ENCODE data around the gene FASTKD3.

DNA sequence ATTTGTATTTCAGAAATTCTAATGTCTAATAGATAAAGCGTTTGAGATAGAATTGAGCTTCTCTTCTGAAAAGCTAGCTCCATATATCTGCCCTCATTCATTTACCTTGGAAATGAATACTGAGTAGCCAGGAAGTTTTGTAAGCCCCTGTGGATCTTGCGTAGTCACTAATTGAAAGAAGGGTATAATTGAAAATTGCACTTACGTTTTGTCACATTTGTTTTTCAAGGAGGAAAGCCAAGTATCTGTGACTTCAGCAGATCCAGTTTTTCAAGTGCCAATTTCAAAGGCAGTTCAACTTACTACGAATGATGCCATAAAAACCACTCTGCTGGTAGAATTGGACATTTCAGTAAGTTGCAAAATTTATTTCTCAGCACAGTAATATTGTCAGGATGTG, 14.1 kb upstream of the FASTKD3 start:
- TF ChIP-seq, protein P1, sequence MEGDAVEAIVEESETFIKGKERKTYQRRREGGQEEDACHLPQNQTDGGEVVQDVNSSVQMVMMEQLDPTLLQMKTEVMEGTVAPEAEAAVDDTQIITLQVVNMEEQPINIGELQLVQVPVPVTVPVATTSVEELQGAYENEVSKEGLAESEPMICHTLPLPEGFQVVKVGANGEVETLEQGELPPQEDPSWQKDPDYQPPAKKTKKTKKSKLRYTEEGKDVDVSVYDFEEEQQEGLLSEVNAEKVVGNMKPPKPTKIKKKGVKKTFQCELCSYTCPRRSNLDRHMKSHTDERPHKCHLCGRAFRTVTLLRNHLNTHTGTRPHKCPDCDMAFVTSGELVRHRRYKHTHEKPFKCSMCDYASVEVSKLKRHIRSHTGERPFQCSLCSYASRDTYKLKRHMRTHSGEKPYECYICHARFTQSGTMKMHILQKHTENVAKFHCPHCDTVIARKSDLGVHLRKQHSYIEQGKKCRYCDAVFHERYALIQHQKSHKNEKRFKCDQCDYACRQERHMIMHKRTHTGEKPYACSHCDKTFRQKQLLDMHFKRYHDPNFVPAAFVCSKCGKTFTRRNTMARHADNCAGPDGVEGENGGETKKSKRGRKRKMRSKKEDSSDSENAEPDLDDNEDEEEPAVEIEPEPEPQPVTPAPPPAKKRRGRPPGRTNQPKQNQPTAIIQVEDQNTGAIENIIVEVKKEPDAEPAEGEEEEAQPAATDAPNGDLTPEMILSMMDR (IDR thresholded peaks at IDR 0.05), result no peak
- TF ChIP-seq POLR2A (IDR thresholded peaks at IDR 0.05), result no peak

Measured in adrenal gland (tissue), 5 donors.